Stimulated activated naive CD4-positive, alpha-beta T cell treated with Interleukin-2 at 50 U/mL for 16 hours (primary cell): ENCODE measurements around the gene ATG16L1.
A peak's percentile ranks its signal among the peaks of the same experiment; 100 is the strongest.

Experiments used
- DNase-seq: peaks from one replicate; lab custom pipeline; 2025; lab: John Stamatoyannopoulos, UW

Gene ATG16L1

GRCh38 chr2:233227346-233227978 is 24.0 kb upstream of the ATG16L1 start:
- no peak for DNase-seq

GRCh38 chr2:233228376-233228775 is 23.1 kb upstream of the ATG16L1 start:
- DNase-seq, result no peak

- no peak for DNase-seq
Measured at GRCh38 chr2:233233618-233234230, 17.7 kb upstream of the ATG16L1 start.

DNA sequence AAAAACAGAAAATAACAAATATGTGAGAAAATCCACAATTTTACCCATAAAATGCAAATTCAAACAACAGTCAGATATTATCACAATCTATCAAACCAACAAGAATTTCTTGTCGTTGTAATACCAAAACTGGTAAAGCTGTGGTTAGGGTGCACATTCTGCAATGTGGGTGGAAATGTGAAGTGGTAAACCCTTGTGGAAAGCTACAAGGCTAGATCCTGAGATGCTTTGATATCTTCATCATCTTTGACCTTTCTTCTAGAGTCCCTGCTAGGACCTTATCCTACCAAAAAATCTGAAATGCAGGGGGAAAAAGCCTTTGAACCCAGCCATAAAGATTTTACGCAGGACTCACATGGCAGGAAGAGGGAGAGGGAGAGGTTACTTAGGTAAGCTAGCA is 17.2 kb upstream of the ATG16L1 start:
- DNase-seq, result no peak

- no peak for DNase-seq
Measured at GRCh38 chr2:233234996-233235395, 16.5 kb upstream of the ATG16L1 start.

DNA sequence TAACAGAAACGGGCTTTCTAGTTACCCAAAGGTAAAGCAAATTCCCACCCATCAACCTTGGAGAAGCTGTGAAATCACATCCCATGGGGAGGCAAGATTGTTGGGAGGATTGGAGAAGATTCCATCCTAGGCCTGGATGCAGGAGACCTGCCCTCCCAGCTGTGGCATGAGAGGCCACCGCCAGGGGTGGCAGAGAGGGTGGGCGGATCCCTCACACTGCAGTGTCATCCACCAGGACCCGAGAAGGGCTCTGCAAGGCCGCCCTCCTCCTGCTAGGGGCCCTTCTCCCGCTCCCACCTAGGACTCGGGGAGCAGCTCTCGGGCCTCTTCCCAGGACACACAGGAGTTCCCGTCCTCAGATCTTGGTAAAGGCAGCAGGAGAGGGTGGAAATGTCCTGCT is 15.5 kb upstream of the ATG16L1 start:
- DNase-seq, result no peak

GRCh38 chr2:233236820-233237589 is 14.5 kb upstream of the ATG16L1 start:
- no peak for DNase-seq

DNA sequence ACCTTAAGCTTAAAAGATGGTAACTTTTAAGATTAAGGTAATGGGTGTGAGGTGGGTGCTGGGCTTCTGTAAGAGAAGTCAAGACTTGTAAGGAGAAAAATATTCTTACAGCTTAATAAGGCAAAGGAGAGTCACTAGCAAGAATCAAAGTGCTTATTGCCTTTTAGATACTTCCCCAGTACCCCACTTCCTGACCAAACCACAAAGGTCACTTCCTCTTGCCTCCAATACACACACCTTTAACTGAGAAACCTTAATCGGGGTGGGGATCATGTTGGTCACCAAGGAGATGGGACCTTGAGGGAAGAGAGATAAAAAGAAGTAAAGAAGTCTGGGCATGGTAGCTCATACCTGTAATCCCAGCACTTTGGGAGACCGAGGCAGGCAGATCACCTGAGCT is 10.6 kb upstream of the ATG16L1 start:
- DNase-seq, result no peak

- no peak for DNase-seq
Measured at GRCh38 chr2:233241803-233242202, 9.7 kb upstream of the ATG16L1 start.

DNA sequence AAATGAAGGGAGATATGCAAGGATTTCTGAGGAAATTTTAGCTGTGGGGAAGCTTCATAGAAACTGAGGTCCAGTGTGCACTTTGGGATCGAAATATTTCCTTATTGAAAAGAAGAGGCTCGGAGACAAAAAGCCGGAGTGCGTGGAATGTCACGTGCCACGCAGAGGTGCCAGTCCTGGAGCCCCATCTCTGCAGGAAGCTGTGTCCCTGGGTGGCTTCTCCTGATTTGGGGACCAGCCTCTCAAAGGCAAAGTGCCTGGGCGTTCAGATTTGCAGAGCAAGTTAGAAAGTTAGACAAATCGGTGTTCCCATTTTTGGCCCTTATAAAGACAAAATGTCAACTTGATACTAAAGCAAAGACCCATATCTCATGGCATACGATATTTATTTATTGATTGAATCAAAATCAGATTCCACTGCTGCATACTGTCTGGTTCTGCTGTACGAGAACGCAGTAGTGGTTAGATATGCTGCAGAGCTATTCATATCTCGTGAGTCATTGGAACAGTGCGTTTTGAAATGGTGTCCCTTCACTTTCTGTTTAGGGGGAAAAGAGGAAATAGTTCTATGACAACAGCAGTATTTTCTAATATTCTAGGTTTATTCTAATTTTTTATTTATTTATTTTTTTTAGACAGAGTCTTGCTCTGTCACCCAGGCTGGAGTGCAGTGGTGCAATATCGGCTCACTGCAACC is 9.1 kb upstream of the ATG16L1 start:
- no peak for DNase-seq

DNA sequence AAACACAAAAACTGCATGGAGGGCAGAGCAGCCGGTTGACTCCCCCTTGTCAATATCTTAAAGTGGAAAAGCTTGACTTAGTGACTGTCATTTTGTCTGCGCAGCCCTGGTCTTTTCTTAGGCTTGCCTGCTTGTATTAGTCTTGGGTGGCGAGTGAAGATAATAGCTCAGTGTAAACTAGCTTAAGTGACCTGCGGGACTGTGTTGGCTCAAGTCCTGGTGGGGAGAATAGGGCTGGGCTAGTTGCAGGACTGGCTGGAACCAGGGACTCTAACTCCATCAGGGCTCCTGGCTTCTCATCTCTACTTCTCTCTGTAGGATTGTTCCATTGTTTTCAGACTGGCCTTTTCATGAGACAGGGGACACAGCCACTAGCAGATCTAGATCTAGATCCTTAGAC is 8.1 kb upstream of the ATG16L1 start:
- DNase-seq, result no peak

- no peak for DNase-seq
Measured at GRCh38 chr2:233244818-233245217, 6.7 kb upstream of the ATG16L1 start.

GRCh38 chr2:233245406-233245805 is 6.1 kb upstream of the ATG16L1 start:
- no peak for DNase-seq

DNA sequence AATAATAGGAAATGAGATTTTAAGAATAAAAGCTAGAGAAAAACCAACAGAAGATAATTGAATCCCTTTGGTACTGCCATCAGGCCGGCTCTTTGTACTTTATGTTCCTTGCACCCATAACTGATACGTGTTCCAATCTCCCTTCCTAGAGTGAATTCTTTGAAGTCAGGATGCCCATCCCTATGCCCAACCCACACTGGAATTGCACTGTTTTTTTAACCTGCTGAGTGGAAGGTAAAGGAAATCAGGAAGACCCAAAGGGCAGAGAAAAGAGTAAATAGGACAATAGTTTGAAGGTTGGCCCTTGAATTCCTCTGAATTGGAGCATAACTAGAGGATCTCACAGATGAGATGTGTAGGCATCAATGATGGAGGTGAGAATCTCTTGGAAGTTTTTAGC is 4.4 kb upstream of the ATG16L1 start:
- no peak for DNase-seq

- DNase-seq, result peak; percentile 64
Measured at GRCh38 chr2:233247744-233248143, 3.7 kb upstream of the ATG16L1 start.

GRCh38 chr2:233248999-233249398 is 2.5 kb upstream of the ATG16L1 start:
- no peak for DNase-seq

- no peak for DNase-seq
Measured at GRCh38 chr2:233250568-233250967, 905 bp upstream of the ATG16L1 start.

DNA sequence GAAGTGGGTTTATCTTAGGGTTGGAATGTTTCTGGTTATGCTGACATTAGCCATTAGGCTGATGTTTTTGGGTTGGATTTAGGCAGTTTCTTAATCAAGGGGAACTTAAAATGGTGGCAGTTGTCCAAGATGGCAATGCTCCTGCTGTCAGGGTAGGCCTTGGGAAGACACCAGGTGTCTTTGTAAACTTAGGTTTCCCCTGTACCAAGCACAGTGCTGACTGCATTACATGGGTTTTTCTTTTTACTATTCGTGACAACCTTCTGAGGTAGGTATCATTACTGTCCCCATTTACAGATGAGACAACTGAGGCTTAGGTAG is 528 bp upstream of the ATG16L1 start:
- DNase-seq, result no peak

DNA sequence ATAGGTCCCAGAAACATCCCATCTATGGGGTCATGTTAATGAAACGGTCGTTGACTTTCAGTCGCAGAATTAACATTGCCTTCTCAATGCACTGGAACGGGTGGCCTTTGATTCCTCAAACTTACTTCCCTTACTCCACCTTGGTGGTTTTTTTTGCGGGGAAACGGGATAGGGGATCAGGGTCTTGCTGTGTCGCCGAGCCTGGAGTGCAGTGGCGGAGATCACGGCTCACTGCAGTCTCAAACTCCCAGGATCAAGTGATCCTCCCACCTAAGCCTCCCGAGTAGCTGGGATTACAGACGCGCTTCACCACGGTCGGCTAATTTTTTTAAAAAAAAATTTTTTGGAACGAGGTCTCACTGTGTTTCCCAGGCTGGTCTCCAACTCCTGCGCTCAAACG is 754 bp downstream of the ATG16L1 start:
- no peak for DNase-seq

- DNase-seq, result no peak
Measured at GRCh38 chr2:233255151-233255550, 3.7 kb downstream of the ATG16L1 start.

DNA sequence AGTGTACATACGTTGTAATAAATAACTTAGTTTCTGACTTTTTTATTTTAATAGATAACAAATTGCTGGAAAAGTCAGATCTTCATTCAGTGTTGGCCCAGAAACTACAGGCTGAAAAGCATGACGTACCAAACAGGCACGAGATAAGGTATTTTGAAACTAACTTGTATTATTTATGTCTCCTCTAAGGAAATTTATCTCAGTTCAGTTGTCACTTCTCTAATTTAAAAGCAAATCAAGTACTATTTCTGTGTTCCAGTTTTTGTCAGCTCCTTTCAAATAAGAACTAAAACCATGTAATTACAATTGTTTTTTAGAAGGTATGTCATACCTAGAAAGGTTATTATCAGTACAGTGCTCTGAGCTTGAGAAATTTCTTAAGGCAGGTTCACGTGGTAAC is 4.6 kb downstream of the ATG16L1 start:
- DNase-seq, result no peak

- no peak for DNase-seq
Measured at GRCh38 chr2:233258211-233258610, 6.7 kb downstream of the ATG16L1 start.

DNA sequence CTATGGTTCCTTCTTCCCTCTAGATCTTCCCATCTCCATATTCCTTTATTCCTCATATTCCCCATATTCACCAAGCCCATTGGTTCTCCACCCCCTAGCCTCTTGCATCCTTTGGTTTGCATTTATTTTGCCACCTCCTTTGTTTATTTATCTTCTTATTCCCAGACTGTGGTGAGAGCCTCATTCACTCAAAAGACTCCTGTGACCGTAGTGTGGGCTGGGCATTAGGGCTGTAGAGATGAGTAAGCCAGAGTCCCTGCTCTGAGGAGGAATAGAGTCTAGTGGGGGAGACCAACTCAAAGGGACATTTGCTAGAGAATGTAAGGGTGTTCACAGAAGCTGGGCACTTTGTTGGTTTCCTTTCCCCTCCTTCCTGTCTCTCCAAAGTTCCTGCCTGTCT is 8.3 kb downstream of the ATG16L1 start:
- DNase-seq, result no peak
